K562 (cell line): ENCODE data around the gene CNNM2. TPM values are rescaled to one million over a fixed set of nuclear protein-coding genes. Genes with fewer than 3 reads are reported as not detected.

ENCODE experiments used
- ATAC-seq: fragments of 200-7000 bp; cut with Tn5 transposase; 3 replicates; pipeline ENCODE4 v1.9.1; 2020; ENCODE audit warnings: moderate library complexity
- BruUV-seq: library from RNA; stranded (reverse); fragments of 400-500 nt; replicated peaks from 2 replicates; lab custom pipeline; 2021; lab: Mats Ljungman, UMichigan
- CTCF ChIA-PET: fragments of 300-600 bp; formaldehyde crosslinking; extraction: SDS; loops from one replicate; lab custom pipeline; 2021; ENCODE audit warnings: low intra/inter-chr PET ratio; lab: Yijun Ruan, JAX
- POLR2A ChIA-PET: fragments of 300-600, 350-650 bp; sonication (Branson Sonifier 250); formaldehyde crosslinking; extraction: SDS; loops from one replicate; lab custom pipeline; 2021; ENCODE audit warnings: antibody characterized with exemption, inconsistent platforms; lab: Yijun Ruan, JAX
- DNase-seq, 4 experiments: peaks; one replicate each; pipeline versions ENCODE4 v3.0.0 to v3.0.0-alpha.2; 2011 to 2018; ENCODE audit warnings: low spot score in 3 of 4, mixed read lengths in 3 of 4; ENCODE audit errors: extremely low read depth in 1 of 4
- FAIRE-seq: peaks from 2 replicates; lab custom pipeline; 2011; peaks lifted over from hg19 to GRCh38; lab: Jason Lieb, UNC
- H2AFZ ChIP-seq: 2 replicates; pipeline ENCODE4 v1.6.0; 2011; ENCODE audit warnings: low read depth, low read length, control low read depth, inconsistent platforms
- H3K27ac ChIP-seq: fragments of 200-600 bp; 3 replicates; pipeline ENCODE4 v1.8.0; 2011; ENCODE audit warnings: low read depth, mild to moderate bottlenecking, control low read depth, inconsistent platforms, low read length, moderate library complexity, mixed read lengths; ENCODE audit errors: extremely low read depth
- H3K27me3 ChIP-seq, 2 experiments: fragments of 300-600 bp in 1 of 2; 2 replicates in 1 of 2; 3 replicates in 1 of 2; pipeline versions ENCODE4 v1.6.0 to v1.8.0; 2011; ENCODE audit warnings: inconsistent platforms in 2 of 2, low read length in 2 of 2, mild to moderate bottlenecking in 1 of 2, mixed read lengths in 1 of 2, moderate library complexity in 1 of 2; ENCODE audit not compliant: control insufficient read depth in 2 of 2, insufficient read depth in 2 of 2
- H3K36me3 ChIP-seq: fragments of 300-600 bp; 3 replicates; pipeline ENCODE4 v1.8.0; 2011; ENCODE audit warnings: mild to moderate bottlenecking, low read length, inconsistent platforms; ENCODE audit not compliant: control insufficient read depth, insufficient read depth
- H3K4me1 ChIP-seq, 2 experiments: fragments of 200-600 bp in 1 of 2; replicated peaks in 1 of 2; 2 replicates in 1 of 2; 3 replicates in 1 of 2; pipeline versions ENCODE4 v1.5.1 to v1.8.0; 2011; ENCODE audit warnings: inconsistent platforms in 2 of 2, low read length in 2 of 2, mild to moderate bottlenecking in 1 of 2, mixed read lengths in 1 of 2, moderate library complexity in 1 of 2; ENCODE audit not compliant: control insufficient read depth in 2 of 2, insufficient read depth in 2 of 2
- H3K4me2 ChIP-seq: 2 replicates; pipeline ENCODE4 v1.6.1; 2011; ENCODE audit warnings: low read length, control low read depth, inconsistent platforms, mixed read lengths; ENCODE audit not compliant: insufficient read depth
- H3K4me3 ChIP-seq: fragments of 200-600 bp; sonication (generic), shearing (Covaris generic); 2 replicates; pipeline ENCODE4 v1.5.1; 2016; ENCODE audit warnings: control low read depth, inconsistent platforms
- H3K79me2 ChIP-seq: fragments of 200-600 bp; 3 replicates; pipeline ENCODE4 v1.8.0; 2011; ENCODE audit warnings: low read length, inconsistent platforms; ENCODE audit not compliant: control insufficient read depth, insufficient read depth
- H3K9ac ChIP-seq, 2 experiments: 2 replicates each; pipeline versions ENCODE4 v1.6.0 to v1.6.1; 2011; ENCODE audit warnings: low read depth in 2 of 2, low read length in 2 of 2, control low read depth in 1 of 2, inconsistent platforms in 1 of 2, mild to moderate bottlenecking in 1 of 2, mixed read lengths in 1 of 2; ENCODE audit not compliant: insufficient read depth in 1 of 2
- H3K9me1 ChIP-seq: one replicate; pipeline ENCODE4 v1.6.0; 2011; ENCODE audit warnings: inconsistent platforms, mild to moderate bottlenecking, low read length, moderate library complexity; ENCODE audit not compliant: control insufficient read depth, insufficient read depth
- H3K9me3 ChIP-seq: replicated peaks from 2 replicates; pipeline ENCODE4 v1.5.1; 2011; ENCODE audit warnings: low read depth, low read length, inconsistent platforms; ENCODE audit not compliant: control insufficient read depth, insufficient read depth
- H4K20me1 ChIP-seq: replicated peaks from 2 replicates; pipeline ENCODE4 v1.6.1; 2011; ENCODE audit warnings: low read length, inconsistent platforms, mixed read lengths; ENCODE audit not compliant: control insufficient read depth, insufficient read depth
- CEBPB ChIP-seq: fragments of 450-650 bp; IDR thresholded peaks from 2 replicates; pipeline ENCODE4 v1.6.1; 2016; ENCODE audit warnings: missing genetic modification characterization, missing compliant biosample characterization
- CEBPG ChIP-seq, 3 experiments: fragments of 200-800 bp in 1 of 3; sonication (Bioruptor generic) in 1 of 3; sonication (generic) in 1 of 3; formaldehyde crosslinking in 1 of 3; IDR thresholded peaks in 2 of 3; conservative IDR thresholded peaks in 1 of 3; 2 replicates each; pipeline versions ENCODE4 v1.6.1 to v1.8.0; 2016 to 2022; ENCODE audit warnings: missing compliant biosample characterization in 2 of 3, missing genetic modification characterization in 2 of 3, mild to moderate bottlenecking in 1 of 3, missing genetic modification reagents in 1 of 3
- KDM1A ChIP-seq, 2 experiments: fragments of 450-650 bp; IDR thresholded peaks; 2 replicates each; pipeline ENCODE4 v1.6.1; 2016; ENCODE audit warnings: mild to moderate bottlenecking in 2 of 2
- WGBS: fragments of 100-300 bp; shearing (Covaris generic); methylation state at CpG from one replicate; pipeline ENCODE4 v1.1.6; 2016; ENCODE audit warnings: low coverage, mixed read lengths; ENCODE audit not compliant: insufficient coverage; ENCODE audit errors: missing lambda C conversion rate; 5-methylcytosine and 5-hydroxymethylcytosine counted together
- in situ Hi-C: fragments of 300-500 bp; cut with MboI; formaldehyde crosslinking; loops from 4 replicates; pipeline ENCODE4 v1.15.0; 2018; ENCODE audit warnings: inconsistent platforms, mixed read lengths
- intact Hi-C: fragments of 100-400 bp; cut with micrococcal nuclease; formaldehyde crosslinking; loops from 2 replicates; pipeline ENCODE4 v1.14.2; 2022
- polyA plus RNA-seq, 8 experiments: library from polyadenylated mRNA; depleted of rRNA in 4 of 8; stranded (reverse) in 5 of 8; unstranded in 3 of 8; fragments of >200 nt; fragmentation: Nextera tagmentation in 2 of 8; fragmentation: Illumina TruSeq in 1 of 8; extraction: Ambion mirVana in 2 of 8; extraction: Trizol in 1 of 8; gene quantifications; 2 replicates each; pipeline versions ENCODE4 v1.2.1 to v1.2.3, GENCODE V29; 2011 to 2014; ENCODE audit warnings: inconsistent platforms in 1 of 8, missing spikeins in 1 of 8
- total RNA-seq, 7 experiments: library from RNA; depleted of rRNA in 6 of 7; stranded (reverse); fragments of >200 nt in 6 of 7; fragmentation: Illumina TruSeq in 2 of 7; extraction: Trizol in 2 of 7; gene quantifications; 2 replicates each; pipeline versions ENCODE4 v1.2.1 to v1.2.3, GENCODE V29; 2011 to 2021; ENCODE audit warnings: low replicate concordance in 1 of 7

CNNM2 gene
- total and polyA plus RNA-seq, 9 of the 15 experiments (the other 6 are each of a cell fraction or from before 2014, with no cell fraction given) = 0.21 to 5.0 (median 1.3) TPM

- intact Hi-C loops (no loop called here), in situ Hi-C loops (no loop called here)
- 82% methylated on average over 6 of the region's 6 CpGs for WGBS
- Histone ChIP-seq H3K79me2 (no peaks in the 10 kb centered on the region), H3K36me3 (no peaks in the 10 kb centered on the region), H4K20me1 (no peaks in the 10 kb centered on the region), H2AFZ (no peak overlapping the region), H3K9ac (no peak overlapping the region), H3K4me2 (no peak overlapping the region), H3K9me1 (no peaks in the 10 kb centered on the region), H3K4me1 (peaks cover 0 to 1% of the 10 kb centered on the region in 2 experiments; a peak in 2 of 5 replicates), H3K4me3 (no peak overlapping the region), H3K27me3 (no peaks in the 10 kb centered on the region), H3K27ac (no peak overlapping the region), H3K9me3 (no peaks in the 10 kb centered on the region)
- CTCF ChIA-PET = no interaction called here
- DNase-seq (no peak), ATAC-seq (no peak), FAIRE-seq (no peak)
- BruUV-seq = no TSS peak
- TF ChIP-seq KDM1A (IDR thresholded peaks at IDR 0.05) (no peak), CEBPG (CRISPR knock-in tag; IDR thresholded peaks at IDR 0.05) (peak; percentile 18; the same call in 1 of the 2 replicates), CEBPG (tag; conservative IDR thresholded peaks at IDR 0.05 in 1 of 2, IDR thresholded peaks at IDR 0.05 in 1 of 2) (peak in 1 of 2 experiments; percentile 72; a peak in 1 of 4 replicates), CEBPB (peak; percentile 81)
- POLR2A ChIA-PET = no interaction called here
Measured at GRCh38 chr10:103049237-103049636, 131.1 kb downstream of the CNNM2 start.
